Endothelial cell of umbilical vein (primary cell): ENCODE measurements around the gene MYEOV.

Experiments
- CTCF ChIP-seq, 2 donors: IDR thresholded peaks; 1 replicate in 1 of 2; 2 replicates in 1 of 2; pipeline ENCODE4 v1.5.1; 2011; ENCODE audit warnings: low read length in 2 of 2, mild to moderate bottlenecking in 2 of 2, moderate library complexity in 2 of 2, control low read depth in 1 of 2, inconsistent platforms in 1 of 2, low read depth in 1 of 2; ENCODE audit not compliant: insufficient read depth in 1 of 2; ENCODE audit errors: extremely low read depth in 1 of 2
- JUN ChIP-seq: IDR thresholded peaks from 2 replicates; pipeline ENCODE4 v1.6.1; 2011; ENCODE audit warnings: borderline replicate concordance, low read depth; ENCODE audit not compliant: insufficient read length, insufficient read depth
- MYC ChIP-seq: IDR thresholded peaks from one replicate; pipeline ENCODE4 v1.6.1; 2011; ENCODE audit warnings: mild to moderate bottlenecking, low read depth, low read length

- no peak for TF ChIP-seq JUN
- no peak for TF ChIP-seq MYC
- no peak for TF ChIP-seq CTCF (IDR thresholded peaks at IDR 0.05; ENCODE audit: extremely low read depth in 1 of 2, insufficient read depth in 1 of 2, low read depth in 1 of 2, low read length in 2 of 2)
Observed at GRCh38 chr11:69257134-69257533, 36.8 kb upstream of the MYEOV start.
